NT2/D1 (cell line): ENCODE measurements around the gene CYP26B1.

Source experiments
- SUZ12 ChIP-seq: IDR thresholded peaks from 2 replicates; pipeline ENCODE4 v1.6.1; 2011; ENCODE audit not compliant: insufficient read length, insufficient read depth; ENCODE audit errors: extremely low read depth
- YY1 ChIP-seq: IDR thresholded peaks from 2 replicates; pipeline ENCODE4 v1.6.1; 2011; ENCODE audit not compliant: insufficient read length, insufficient read depth
- ZNF274 ChIP-seq: IDR thresholded peaks from 2 replicates; pipeline ENCODE4 v1.6.1; 2011; ENCODE audit warnings: mild to moderate bottlenecking, low read depth, low read length

DNA sequence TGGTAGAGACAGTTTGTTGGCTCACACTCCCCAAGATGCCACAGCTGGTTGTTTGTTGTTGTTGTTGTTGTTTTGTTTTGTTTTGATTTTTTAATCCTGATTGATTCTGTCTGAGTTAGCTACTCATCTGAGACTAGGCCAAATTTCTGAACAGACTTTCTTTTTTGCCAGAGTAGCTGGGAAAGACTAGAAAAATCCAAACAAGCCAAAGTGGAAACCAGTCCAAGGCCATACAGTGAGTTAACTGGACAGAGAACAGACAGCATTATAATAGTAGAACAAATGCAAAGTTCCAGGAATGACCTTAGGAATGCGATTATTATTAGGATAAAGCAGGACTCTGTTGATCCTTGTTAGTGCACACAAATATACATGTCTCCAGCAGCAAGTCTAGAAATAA lies 43.8 kb upstream of the CYP26B1 start:
- no peak for TF ChIP-seq YY1
- TF ChIP-seq ZNF274, result no peak
- no peak for TF ChIP-seq SUZ12
